Fibroblast of peridontal ligament (primary cell): ENCODE measurements around the gene ARMC5.
"Not testable (repeated sequence)": the region's sequence is repeated elsewhere in the genome, so short reads cannot be mapped to it uniquely, and the experiment has no call there.

Experiments
- DNase-seq: peaks from one replicate; pipeline ENCODE4 v3.0.0-alpha.2; 2010; ENCODE audit errors: extremely low read depth

The ARMC5 gene

DNA sequence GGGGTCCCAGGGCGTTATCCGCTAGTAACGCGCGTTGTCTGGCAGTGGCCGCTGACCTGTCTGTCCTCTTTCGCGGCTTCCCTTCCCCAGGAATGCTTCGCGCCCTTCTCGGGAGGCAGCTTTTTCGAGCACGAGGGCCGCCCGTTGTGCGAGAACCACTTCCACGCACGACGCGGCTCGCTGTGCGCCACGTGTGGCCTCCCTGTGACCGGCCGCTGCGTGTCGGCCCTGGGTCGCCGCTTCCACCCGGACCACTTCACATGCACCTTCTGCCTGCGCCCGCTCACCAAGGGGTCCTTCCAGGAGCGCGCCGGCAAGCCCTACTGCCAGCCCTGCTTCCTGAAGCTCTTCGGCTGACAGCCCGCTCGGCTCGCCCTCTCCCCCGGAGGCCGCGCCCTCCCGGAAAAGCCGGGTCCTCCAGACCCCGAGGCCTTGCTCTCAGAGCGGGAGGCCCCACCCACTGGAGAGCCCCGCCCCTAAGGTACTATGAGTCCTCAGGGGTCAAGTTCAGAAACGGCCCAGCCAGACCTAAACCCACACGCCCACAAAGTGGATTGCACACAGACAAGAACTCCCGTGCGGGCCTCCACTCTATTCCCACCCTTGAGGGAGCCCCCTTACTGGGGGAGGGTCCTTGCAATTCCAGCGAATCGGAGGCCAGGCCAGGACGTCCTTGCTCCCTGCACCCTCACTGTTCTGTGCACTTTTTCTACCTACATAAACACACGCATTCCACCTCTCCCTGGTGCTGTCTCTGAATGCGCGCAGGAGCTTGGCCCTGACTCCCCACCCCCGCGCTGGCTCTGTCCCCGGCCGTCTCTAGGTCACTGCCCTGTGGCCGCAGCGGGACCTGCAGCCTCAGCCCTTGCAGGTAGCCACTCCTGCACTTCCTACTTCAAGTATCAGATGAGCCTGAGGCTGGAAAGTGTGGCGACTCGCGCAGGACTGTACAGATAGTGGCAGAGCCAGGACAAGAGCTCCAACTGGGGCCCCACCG lies 18.2 kb downstream of the ARMC5 start:
- no peak for DNase-seq

DNA sequence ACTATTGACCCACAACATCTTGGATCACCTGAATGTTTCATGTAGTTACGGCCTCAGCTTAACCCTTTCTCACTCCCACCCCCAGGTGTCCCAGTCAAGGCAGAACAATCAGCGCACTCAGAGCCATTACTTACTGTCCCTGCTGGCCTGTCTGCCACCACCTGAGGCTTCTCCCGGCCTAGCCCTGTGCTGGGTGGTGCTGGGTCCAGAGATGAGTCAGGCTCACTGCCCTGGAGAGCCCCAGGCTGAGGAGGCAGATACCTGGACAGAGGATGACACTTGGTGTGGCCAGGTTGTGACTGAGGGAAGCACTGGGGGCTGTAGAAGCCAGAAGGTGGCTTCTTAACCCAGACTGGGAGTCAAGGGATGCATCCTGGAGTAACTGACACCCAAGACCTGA lies 19.7 kb downstream of the ARMC5 start:
- no peak for DNase-seq

- no peak for DNase-seq
Observed at GRCh38 chr16:31479751-31480150, 20.4 kb downstream of the ARMC5 start.

DNA sequence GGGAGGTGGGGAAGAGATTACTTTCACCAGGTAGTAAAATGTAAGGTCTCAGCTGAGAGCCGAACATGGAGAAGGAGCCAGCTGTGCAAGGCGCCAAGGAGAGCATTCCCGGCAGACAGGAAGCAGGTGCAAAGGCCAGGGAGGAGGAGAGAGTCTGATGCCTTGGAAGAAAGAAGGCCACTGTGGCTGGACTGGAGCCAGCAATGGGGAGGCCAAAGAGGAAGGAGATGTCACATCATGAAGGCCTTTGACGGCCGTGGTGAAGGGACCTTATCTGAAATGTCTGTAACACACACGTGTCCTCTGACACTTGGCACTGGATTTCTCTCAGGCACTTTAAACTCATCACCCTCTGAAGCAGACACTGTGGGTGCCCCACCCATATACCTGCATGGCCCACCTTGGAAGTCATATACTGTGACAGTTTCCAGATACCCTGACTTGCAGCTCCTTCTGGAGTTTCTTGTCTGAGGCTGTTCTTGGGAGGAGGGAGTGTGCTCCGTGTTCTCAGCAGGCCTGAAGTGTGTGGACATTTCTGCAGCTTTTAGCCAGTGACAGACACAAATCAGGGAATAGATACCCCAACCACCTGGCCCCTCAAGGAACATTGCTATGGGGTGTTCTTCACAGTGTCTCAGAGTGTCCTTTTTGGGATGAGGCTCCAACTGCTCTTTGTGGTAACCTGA lies 21.7 kb downstream of the ARMC5 start:
- DNase-seq = no peak

GRCh38 chr16:31483081-31483480 lies 23.8 kb downstream of the ARMC5 start, which contains the start of gene SLC5A2:
SLC5A2 (plus strand) TSS chr16:31483123; CDS start chr16:31483137, 14 bp downstream.
- DNase-seq = no peak

DNA sequence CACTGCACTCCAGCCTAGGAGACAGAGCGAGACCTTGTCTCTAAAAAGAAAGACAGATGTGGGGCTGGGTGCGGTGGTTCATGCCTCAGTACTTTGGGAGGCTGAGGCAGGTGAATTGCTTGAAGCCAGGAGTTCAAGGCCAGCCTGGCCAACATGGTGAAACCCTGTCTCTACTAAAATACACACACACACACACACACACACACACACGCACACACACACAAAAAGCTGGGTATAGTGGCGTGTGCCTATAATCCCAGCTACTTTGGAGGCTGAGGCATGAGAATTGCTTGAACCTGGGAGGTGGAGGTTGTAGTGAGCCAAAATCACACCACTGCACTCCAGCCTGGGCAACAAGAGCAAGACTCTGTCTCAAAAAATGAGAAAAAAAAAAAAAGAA lies 24.7 kb downstream of the ARMC5 start:
- not testable (repeated sequence) for DNase-seq

DNA sequence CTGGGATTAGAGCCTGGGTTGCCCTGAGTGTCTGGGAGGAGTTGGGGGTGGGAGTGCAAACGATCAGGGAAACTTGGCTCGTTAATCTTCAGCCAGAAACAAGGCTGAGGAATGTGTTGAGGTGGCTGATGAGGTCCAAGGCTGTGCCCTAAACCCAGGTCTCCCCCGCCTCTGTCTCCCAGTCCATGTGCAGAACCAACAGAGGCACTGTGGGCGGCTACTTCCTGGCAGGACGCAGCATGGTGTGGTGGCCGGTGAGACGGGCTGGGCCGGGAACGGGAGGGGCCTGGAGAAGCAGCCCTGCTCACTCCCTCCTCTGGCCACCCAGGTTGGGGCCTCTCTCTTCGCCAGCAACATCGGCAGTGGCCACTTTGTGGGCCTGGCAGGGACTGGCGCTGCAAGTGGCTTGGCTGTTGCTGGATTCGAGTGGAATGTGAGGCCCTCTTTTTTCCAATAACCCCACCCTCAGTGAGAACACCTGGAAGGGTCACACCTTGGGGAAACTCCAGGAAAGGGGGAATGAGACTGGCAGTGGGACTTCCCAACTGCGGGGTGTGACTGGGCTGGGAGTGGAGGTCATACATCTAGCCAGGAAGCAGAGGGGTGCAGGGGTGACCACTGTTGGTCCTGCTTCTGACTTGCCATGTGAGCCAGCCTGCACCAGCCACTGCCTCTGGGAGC lies 25.3 kb downstream of the ARMC5 start:
- no peak for DNase-seq

- no peak for DNase-seq
Observed at GRCh38 chr16:31485571-31485970, 26.3 kb downstream of the ARMC5 start.

- no peak for DNase-seq
Observed at GRCh38 chr16:31486045-31486444, 26.7 kb downstream of the ARMC5 start.

DNA sequence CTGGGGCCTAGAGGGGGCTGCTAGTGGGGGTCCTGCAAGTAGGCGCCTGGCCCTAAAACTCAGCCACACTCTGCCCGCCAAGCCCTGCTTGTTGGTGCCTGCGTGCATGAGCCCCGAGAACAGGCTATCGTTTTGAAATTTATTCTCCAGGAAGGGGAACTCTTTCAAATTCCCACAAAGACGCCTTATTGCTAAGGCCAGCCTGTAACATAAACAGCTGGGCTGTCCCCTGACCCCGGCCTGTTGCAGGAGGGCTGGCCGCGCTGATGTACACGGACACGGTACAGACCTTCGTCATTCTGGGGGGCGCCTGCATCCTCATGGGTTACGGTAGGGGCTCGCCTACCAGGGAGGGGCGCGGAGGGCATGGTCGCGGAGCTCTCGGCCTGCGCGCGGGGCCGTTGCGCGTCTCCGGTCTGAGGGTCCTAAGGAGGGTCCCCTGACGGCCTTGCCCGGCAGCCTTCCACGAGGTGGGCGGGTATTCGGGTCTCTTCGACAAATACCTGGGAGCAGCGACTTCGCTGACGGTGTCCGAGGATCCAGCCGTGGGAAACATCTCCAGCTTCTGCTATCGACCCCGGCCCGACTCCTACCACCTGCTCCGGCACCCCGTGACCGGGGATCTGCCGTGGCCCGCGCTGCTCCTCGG lies 27.9 kb downstream of the ARMC5 start:
- no peak for DNase-seq

GRCh38 chr16:31487720-31488467 lies 28.6 kb downstream of the ARMC5 start:
- DNase-seq = peak; percentile 21

GRCh38 chr16:31488468-31489297 lies 29.4 kb downstream of the ARMC5 start:
- no peak for DNase-seq

DNA sequence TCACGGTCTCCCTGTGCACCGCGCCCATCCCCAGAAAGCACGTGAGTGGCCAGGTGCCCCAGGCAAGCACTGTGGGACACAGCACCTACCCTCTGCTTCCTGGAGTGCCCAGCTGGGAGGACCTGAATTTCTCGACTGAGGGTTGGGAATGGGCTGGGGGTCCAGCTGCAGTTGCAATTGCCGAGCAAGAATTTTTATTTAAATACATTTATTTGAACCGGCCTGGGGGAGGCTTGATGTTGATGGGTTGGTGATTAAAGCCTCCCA lies 29.9 kb downstream of the ARMC5 start:
- no peak for DNase-seq

DNA sequence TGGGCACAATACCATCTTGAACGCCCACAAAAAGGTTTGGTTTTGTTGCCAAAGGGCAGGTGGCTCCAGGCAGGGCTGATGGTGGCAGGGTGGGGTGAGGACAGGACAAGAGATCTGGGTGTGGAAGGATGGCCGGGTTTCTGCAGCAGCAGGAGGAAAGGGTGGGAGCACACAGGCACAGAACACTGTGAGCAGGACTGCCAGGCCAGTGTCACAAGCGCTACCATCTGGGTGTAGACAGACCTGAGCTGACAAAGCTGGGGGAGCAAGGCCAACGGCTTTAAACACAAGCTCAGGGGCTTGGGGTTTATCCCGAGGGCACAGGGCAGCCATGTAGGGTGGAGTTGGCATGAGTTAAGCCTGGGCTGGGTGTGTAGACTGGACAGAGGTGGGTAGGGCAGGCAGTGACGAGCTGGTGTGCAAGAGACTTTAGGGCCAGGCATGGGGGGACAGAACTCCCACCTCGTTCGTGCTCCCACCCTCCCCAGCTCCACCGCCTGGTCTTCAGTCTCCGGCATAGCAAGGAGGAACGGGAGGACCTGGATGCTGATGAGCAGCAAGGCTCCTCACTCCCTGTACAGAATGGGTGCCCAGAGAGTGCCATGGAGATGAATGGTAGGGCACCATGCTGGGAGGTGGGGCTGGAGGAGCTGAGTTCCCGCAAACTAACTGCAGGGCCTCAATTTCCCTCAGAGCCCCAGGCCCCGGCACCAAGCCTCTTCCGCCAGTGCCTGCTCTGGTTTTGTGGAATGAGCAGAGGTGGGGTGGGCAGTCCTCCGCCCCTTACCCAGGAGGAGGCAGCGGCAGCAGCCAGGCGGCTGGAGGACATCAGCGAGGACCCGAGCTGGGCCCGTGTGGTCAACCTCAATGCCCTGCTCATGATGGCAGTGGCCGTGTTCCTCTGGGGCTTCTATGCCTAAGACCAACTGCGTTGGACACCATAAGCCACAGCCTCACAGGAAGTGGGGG lies 30.6 kb downstream of the ARMC5 start:
- no peak for DNase-seq

- no peak for DNase-seq
Observed at GRCh38 chr16:31491778-31492418, 32.6 kb downstream of the ARMC5 start.

DNA sequence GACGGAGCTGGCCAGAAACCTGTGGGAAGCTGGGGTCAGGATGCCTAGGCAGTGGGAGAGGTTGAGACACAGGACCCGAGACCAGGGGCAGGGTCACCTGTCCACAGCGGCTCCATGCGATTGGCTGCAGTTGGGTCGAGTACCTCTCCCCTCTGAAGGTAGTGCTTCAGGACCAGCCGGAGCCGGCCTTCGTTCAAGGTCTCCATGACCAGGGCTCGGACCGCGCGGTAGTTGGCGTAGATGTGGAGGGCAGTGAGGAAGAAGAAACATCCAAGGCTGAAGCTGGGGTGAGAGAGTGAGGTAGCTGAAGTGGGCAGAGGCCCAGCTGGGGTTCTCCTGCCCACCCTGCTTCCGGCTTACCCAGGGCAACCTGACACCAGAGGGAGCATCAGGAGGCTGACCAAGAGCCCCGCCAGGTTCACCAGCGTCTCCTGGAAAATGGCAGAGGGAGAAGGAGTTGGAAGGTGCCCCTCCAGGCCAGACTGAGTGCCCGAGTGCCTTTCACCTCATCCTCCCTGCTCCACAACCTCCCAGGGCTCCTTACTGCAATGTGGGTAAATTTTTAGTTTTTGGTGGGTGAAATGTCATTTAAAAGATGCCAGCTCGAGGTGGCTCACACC lies 34.3 kb downstream of the ARMC5 start:
- no peak for DNase-seq

DNA sequence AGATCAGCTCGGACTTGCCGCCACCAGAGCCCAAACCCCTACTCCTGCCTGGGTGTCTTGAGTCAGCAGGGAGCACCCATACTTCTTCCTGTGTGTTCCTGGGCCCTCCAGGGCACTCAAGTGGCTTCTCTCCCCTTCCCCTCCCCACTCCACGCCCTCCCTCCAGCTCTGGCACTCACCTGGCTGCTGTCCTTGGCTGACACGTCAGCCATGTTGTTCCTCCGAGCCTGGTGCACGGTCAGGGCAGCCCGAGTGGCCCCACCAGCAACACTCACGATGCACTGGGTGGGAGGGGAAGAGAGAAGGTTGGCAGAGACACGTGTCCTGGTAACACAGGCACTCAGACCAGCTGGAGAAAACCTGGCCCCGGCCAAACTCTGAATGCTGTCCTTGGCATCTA lies 37.4 kb downstream of the ARMC5 start:
- DNase-seq = no peak

- no peak for DNase-seq
Observed at GRCh38 chr16:31498493-31498892, 39.2 kb downstream of the ARMC5 start.
